Fibroblast of villous mesenchyme (primary cell): ENCODE results near the gene ARHGAP8. TPM values are rescaled to one million over a fixed set of nuclear protein-coding genes. Genes with fewer than 3 reads are reported as not detected.

Experiments used
- DNase-seq: peaks from one replicate; pipeline ENCODE4 v3.0.0-alpha.2; 2010; ENCODE audit warnings: low read depth
- H3K4me3 ChIP-seq: 2 replicates; pipeline ENCODE4 v1.5.1; 2011; ENCODE audit warnings: low read depth, mild to moderate bottlenecking, low read length
- total RNA-seq: library from RNA; depleted of rRNA; stranded (reverse); fragments of >200 nt; gene quantifications from 2 replicates; pipeline ENCODE4 v1.2.3, GENCODE V29; 2012
- TF ChIP-seq, protein P1 (sequence below): IDR thresholded peaks from 2 replicates; pipeline ENCODE4 v1.5.1; 2012; ENCODE audit warnings: low read depth, mild to moderate bottlenecking, low read length; ENCODE audit not compliant: insufficient read depth

The ARHGAP8 gene
- total RNA-seq, 1 donor, result under 0.01 TPM

DNA sequence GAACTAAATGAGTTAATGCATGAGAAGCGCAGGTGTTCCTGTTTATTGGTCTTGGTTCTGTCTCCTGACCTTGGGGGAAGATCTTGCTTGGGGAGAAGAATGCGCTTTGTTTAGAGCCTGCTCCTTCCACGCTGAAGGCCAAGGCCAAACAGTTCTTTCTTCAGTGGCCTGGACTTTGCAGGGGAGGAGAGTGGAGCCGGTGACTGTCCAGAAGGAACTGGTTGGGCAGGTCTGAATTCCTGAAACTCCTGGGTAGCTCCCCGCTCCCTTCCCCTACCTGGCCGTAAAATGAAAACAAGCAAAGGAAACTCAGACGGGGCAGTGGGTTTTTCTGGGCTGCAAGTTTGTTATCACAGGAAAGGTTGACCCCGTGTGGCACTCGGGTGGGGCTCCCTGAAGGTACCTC lies 3.6 kb downstream of the ARHGAP8 start:
- no peak overlapping the region for H3K4me3 ChIP-seq
- no peak for DNase-seq
- TF ChIP-seq, protein P1, sequence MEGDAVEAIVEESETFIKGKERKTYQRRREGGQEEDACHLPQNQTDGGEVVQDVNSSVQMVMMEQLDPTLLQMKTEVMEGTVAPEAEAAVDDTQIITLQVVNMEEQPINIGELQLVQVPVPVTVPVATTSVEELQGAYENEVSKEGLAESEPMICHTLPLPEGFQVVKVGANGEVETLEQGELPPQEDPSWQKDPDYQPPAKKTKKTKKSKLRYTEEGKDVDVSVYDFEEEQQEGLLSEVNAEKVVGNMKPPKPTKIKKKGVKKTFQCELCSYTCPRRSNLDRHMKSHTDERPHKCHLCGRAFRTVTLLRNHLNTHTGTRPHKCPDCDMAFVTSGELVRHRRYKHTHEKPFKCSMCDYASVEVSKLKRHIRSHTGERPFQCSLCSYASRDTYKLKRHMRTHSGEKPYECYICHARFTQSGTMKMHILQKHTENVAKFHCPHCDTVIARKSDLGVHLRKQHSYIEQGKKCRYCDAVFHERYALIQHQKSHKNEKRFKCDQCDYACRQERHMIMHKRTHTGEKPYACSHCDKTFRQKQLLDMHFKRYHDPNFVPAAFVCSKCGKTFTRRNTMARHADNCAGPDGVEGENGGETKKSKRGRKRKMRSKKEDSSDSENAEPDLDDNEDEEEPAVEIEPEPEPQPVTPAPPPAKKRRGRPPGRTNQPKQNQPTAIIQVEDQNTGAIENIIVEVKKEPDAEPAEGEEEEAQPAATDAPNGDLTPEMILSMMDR, result no peak

DNA sequence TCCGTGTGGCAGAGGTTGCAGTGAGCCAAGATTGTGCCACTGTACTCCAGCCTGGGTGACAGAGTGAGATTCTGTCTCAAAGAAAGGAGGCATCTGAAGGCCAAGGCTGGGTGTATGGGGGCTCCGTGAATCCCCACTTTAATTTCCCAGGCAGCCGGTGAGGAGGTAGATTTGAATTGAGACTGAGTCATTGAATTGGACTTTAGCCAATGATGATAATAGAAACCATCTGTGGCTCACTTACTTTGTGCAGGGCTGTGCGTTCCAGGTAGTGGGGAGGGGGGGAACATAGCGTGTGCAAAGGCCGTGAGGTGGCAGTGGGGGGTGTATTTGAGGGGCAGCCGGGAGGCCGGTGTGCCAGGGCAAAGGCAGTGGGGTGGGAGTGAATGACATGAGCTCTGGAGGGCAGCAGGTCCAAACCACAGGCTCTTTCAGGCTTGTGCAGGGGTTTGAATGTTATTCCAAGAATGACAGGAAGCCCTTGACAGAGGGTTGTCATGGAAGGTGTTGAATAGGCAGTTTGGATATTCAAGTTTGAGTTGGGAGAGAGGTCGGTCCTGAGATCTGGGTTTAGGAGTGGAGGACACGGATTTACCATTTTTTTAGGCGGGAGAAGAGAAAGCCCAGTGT lies 6.1 kb downstream of the ARHGAP8 start:
- DNase-seq, result peak; percentile 44
- no peak overlapping the region for H3K4me3 ChIP-seq
- TF ChIP-seq, protein P1, result no peak

DNA sequence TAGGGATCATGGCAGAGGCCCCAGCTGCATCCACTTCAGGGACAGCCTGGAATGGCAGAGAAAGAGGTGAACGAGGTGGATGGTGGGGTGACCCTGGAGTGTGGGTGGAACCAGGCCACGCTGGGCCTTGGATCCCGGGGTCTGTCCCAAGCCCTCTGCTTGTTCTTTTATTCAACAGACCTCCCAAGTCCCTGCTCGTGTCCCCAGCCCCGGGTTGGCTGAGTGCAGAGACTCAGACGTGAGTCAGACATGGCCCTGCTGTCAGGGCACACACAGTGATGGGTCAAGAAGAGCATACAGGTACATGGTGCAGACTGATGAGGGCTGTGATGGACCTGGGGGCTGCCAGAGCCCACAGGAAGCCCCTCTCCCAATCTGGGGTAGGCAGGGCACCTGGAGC lies 6.6 kb downstream of the ARHGAP8 start:
- no peak for DNase-seq
- TF ChIP-seq, protein P1, result no peak

DNA sequence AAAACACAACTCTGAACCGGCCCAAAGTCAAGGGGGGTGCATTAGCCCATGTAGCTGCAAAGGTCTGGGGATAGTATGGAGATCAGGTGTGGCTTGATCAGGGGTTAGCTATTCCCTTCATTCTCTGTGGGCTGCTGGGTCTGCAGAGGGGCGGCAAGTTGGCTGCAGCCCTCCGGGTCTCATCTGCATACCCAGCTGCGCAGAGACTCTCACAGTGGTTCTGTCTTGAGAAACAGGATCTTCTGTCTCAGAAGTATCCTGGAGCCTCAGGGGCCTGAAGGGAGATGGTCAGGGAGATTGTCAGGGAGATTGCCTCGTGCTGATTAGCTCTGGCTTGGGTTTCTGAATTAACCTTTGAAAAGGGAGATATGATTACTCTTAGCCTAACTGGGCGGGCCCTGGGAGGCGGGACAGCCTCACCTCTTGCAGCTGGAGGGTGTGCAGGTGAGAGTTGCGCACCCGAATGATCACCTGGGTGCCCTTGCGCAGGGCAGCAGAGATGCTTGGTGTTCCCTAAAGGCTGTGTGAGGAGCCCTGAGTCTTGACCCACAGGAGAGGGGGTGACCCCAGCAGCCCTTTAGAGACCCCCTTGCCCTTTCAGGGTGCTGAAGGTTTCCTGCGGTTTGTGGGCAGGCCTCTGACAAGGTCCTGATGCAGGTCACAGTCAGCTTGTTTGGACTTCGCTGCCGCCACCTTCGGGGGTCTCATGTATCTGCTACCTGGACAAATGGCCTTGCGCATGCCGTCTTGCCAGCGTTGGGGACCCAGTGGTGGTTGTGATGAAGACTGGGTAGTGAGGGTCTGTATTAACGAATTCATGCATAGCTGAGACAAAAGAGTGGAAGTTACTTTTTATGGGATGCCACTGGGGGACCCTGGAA lies 7.3 kb downstream of the ARHGAP8 start:
- DNase-seq, result no peak
- H3K4me3 ChIP-seq, result no peak overlapping the region
- TF ChIP-seq, protein P1, result no peak

More for the DNA sequence above, 6.6 kb downstream of the ARHGAP8 start:
- H3K4me3 ChIP-seq, result no peak overlapping the region

DNA sequence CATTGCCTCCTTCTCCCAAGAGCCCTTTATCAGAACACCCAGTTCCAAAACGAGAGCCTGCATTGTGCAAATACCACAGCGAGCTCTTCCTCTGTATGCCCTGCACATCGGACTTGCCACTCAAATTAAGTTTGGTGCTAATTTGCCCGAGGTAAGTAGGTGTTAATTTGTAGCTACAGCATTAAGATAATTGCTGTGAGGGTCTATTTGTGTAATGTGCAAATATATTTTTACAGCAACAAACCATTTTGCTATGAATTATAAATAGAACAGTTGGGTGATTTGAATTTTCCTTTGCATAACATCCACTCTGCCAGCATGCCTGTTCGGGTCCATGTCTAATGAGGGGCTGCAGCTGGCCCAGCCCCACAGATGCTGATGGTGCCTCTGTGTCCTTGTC lies 8.1 kb downstream of the ARHGAP8 start:
- TF ChIP-seq, protein P1, result no peak
- no peak for DNase-seq
- H3K4me3 ChIP-seq, result no peak overlapping the region

DNA sequence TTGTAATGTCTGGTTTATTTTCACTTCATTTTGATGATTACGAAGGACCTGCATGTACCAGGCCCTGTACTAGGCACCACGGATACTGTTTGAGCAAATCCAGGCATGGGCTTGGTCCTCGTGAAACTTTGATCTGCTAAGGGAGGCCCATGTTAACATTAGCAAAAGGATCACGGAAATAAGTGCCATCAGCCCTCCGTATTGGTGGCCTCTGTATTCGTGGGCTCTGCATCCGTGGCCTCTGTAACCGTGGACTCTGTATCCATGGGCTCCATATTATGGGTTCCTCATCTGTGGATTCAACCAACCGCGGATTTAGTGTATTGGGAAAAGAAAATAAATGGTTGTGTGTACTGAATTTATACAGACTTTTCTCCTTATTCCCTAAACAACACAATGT lies 8.7 kb downstream of the ARHGAP8 start:
- H3K4me3 ChIP-seq, result no peak overlapping the region
- TF ChIP-seq, protein P1, result no peak
- no peak for DNase-seq
